Measurements from ENCODE around the gene NENF.

Gene NENF

DNA sequence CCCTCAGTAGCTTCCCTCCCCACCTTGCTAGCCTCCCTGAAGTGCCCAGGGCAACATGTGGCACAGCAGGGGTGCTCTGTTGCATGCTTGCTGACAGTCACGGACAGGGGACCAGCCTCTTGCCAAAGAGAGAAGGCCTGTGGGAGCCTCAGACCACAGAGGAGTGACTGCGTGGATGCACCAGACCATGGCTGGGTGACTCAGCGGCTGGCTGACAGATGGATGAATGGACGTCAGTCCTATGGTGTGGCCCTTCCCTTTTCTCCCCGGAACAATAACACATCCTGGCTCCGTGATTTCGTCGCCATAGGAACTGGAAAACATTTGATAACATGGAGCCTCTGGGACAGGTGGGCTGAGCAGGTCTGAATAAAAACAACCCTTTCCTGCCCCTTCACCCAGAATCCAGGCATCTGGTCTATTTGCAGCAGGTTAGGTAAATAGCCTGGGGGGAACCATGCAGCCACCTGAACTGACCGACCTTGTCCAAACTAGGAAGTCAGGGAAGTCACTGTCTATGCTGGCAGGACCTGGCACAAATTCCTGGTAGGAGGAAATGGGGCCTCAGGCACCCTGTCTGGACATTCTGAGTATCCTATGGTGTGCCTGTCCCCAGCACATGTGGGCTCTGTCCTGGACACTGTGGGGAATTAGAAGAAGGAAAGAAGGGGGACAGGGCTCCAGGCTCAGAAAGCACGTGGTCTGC, 53.3 kb downstream of the NENF start:
- H3K79me1 ChIP-seq (replicated peaks; ENCODE audit: low read length, poor library complexity, severe bottlenecking) = no peaks in the 10 kb centered on the region
- H4K91ac ChIP-seq (ENCODE audit: low read length) = no peak overlapping the region
- no peak overlapping the region for H2BK120ac ChIP-seq (ENCODE audit: low read depth, low read length)
- H3K4me1 ChIP-seq (ENCODE audit: control insufficient read depth, insufficient read depth, low read depth, low read length) = peaks cover 36% of the 10 kb centered on the region
- H2BK15ac ChIP-seq (ENCODE audit: low read depth, poor library complexity, severe bottlenecking) = no peak overlapping the region
- peak overlapping the region; percentile 56 for H3K9ac ChIP-seq (ENCODE audit: low read length)
- H3K9me3 ChIP-seq (ENCODE audit: control insufficient read depth, low read length) = no peaks in the 10 kb centered on the region
- no peak overlapping the region for H2AFZ ChIP-seq (ENCODE audit: low read depth, low read length)
- H3K14ac ChIP-seq (ENCODE audit: low read length in 2 of 2) = no peak overlapping the region
- peak overlapping the region; percentile 9 for H3K27ac ChIP-seq (ENCODE audit: low read length, poor library complexity, severe bottlenecking)
- 31% methylated on average over 9 of the region's 10 CpGs for WGBS
- no peak overlapping the region for H2BK5ac ChIP-seq (ENCODE audit: low read depth, low read length, poor library complexity, severe bottlenecking)
- H3K23ac ChIP-seq (ENCODE audit: low read length in 2 of 2) = no peak overlapping the region
- DNase-seq = peak; percentile 98
- no peak overlapping the region for H3K4ac ChIP-seq (ENCODE audit: low read depth in 1 of 2, low read length in 2 of 2)
- H2BK12ac ChIP-seq (ENCODE audit: low read length in 2 of 2) = no peak overlapping the region
- H4K8ac ChIP-seq (ENCODE audit: low read length) = no peak overlapping the region
- no peaks in the 10 kb centered on the region for H3K36me3 ChIP-seq (ENCODE audit: control insufficient read depth in 1 of 2, insufficient read depth in 2 of 2, low read depth in 1 of 2, low read length in 2 of 2)
- H3K4me3 ChIP-seq (ENCODE audit: insufficient read depth in 1 of 2, low read depth in 1 of 2, low read length in 2 of 2) = no peak overlapping the region
- no peak overlapping the region for H3K4me2 ChIP-seq (ENCODE audit: low read length, poor library complexity, severe bottlenecking)
- peak overlapping the region in 1 of 2 experiments; percentile 1 for H3K18ac ChIP-seq (ENCODE audit: low read depth in 1 of 2, low read length in 2 of 2)
- H2AK5ac ChIP-seq (ENCODE audit: low read length, severe bottlenecking) = peak overlapping the region; percentile 36
- no peaks in the 10 kb centered on the region for H3K27me3 ChIP-seq (ENCODE audit: control insufficient read depth in 1 of 2, insufficient read depth in 1 of 2, low read length in 2 of 2)

DNA sequence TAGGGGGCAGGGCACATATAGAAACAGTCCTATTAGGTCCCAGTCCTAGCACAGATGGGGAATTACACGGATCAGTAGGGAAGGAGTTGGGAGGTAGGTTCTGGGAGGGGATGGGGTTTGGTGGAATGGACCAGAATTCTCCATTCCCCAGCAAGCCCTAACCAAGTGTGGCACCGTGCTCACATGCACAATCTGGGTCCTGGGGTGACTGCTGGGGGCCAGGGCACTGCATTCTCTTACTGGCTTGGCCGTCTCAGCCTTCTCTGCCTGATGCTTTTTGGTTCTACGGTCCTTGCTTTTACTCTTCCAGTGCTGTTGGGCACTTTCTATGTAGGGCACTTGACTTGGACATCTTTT, 53.9 kb downstream of the NENF start:
- Histone ChIP-seq H2AFZ (ENCODE audit: low read depth, low read length) (no peak overlapping the region), H2BK12ac (ENCODE audit: low read length in 2 of 2) (no peak overlapping the region), H2BK120ac (ENCODE audit: low read depth, low read length) (no peak overlapping the region), H4K8ac (ENCODE audit: low read length) (no peak overlapping the region), H3K36me3 (ENCODE audit: control insufficient read depth in 1 of 2, insufficient read depth in 2 of 2, low read depth in 1 of 2, low read length in 2 of 2) (no peaks in the 10 kb centered on the region), H3K18ac (ENCODE audit: low read depth in 1 of 2, low read length in 2 of 2) (no peak overlapping the region), H3K4me2 (ENCODE audit: low read length, poor library complexity, severe bottlenecking) (no peak overlapping the region), H3K9me3 (ENCODE audit: control insufficient read depth, low read length) (no peaks in the 10 kb centered on the region), H3K14ac (ENCODE audit: low read length in 2 of 2) (no peak overlapping the region), H3K9ac (ENCODE audit: low read length) (peak overlapping the region; percentile 53), H3K23ac (ENCODE audit: low read length in 2 of 2) (no peak overlapping the region), H3K4ac (ENCODE audit: low read depth in 1 of 2, low read length in 2 of 2) (no peak overlapping the region), H2AK5ac (ENCODE audit: low read length, severe bottlenecking) (peak overlapping the region; percentile 36), H2BK15ac (ENCODE audit: low read depth, poor library complexity, severe bottlenecking) (no peak overlapping the region), H3K79me1 (replicated peaks; ENCODE audit: low read length, poor library complexity, severe bottlenecking) (no peaks in the 10 kb centered on the region), H4K91ac (ENCODE audit: low read length) (no peak overlapping the region), H3K4me1 (ENCODE audit: control insufficient read depth, insufficient read depth, low read depth, low read length) (peaks cover 36% of the 10 kb centered on the region), H3K27me3 (ENCODE audit: control insufficient read depth in 1 of 2, insufficient read depth in 1 of 2, low read length in 2 of 2) (no peaks in the 10 kb centered on the region), H2BK5ac (ENCODE audit: low read depth, low read length, poor library complexity, severe bottlenecking) (no peak overlapping the region), H3K27ac (ENCODE audit: low read length, poor library complexity, severe bottlenecking) (no peak overlapping the region), H3K4me3 (ENCODE audit: insufficient read depth in 1 of 2, low read depth in 1 of 2, low read length in 2 of 2) (no peak overlapping the region)
- no peak for DNase-seq
- 96% methylated on average over 3 of the region's 4 CpGs for WGBS

GRCh38 chr1:212487286-212487685, 54.6 kb downstream of the NENF start:
- H3K9ac ChIP-seq (ENCODE audit: low read length) = no peak overlapping the region
- peaks cover 31% of the 10 kb centered on the region for H3K4me1 ChIP-seq (ENCODE audit: control insufficient read depth, insufficient read depth, low read depth, low read length)
- H3K36me3 ChIP-seq (ENCODE audit: control insufficient read depth in 1 of 2, insufficient read depth in 2 of 2, low read depth in 1 of 2, low read length in 2 of 2) = no peaks in the 10 kb centered on the region
- DNase-seq = peak; percentile 35
- no peak overlapping the region for H4K8ac ChIP-seq (ENCODE audit: low read length)
- H3K4me3 ChIP-seq (ENCODE audit: insufficient read depth in 1 of 2, low read depth in 1 of 2, low read length in 2 of 2) = no peak overlapping the region
- H3K14ac ChIP-seq (ENCODE audit: low read length in 2 of 2) = no peak overlapping the region
- no peak overlapping the region for H3K18ac ChIP-seq (ENCODE audit: low read depth in 1 of 2, low read length in 2 of 2)
- no peak overlapping the region for H3K27ac ChIP-seq (ENCODE audit: low read length, poor library complexity, severe bottlenecking)
- H2BK5ac ChIP-seq (ENCODE audit: low read depth, low read length, poor library complexity, severe bottlenecking) = no peak overlapping the region
- no peak overlapping the region for H2AK5ac ChIP-seq (ENCODE audit: low read length, severe bottlenecking)
- H3K9me3 ChIP-seq (ENCODE audit: control insufficient read depth, low read length) = no peaks in the 10 kb centered on the region
- no peak overlapping the region for H2AFZ ChIP-seq (ENCODE audit: low read depth, low read length)
- H3K23ac ChIP-seq (ENCODE audit: low read length in 2 of 2) = no peak overlapping the region
- peak overlapping the region; percentile 1 for H2BK15ac ChIP-seq (ENCODE audit: low read depth, poor library complexity, severe bottlenecking)
- WGBS = 83% methylated on average over 2 of the region's 2 CpGs
- H3K4me2 ChIP-seq (ENCODE audit: low read length, poor library complexity, severe bottlenecking) = no peak overlapping the region
- no peak overlapping the region for H2BK12ac ChIP-seq (ENCODE audit: low read length in 2 of 2)
- H3K4ac ChIP-seq (ENCODE audit: low read depth in 1 of 2, low read length in 2 of 2) = no peak overlapping the region
- H3K79me1 ChIP-seq (replicated peaks; ENCODE audit: low read length, poor library complexity, severe bottlenecking) = no peaks in the 10 kb centered on the region
- H3K27me3 ChIP-seq (ENCODE audit: control insufficient read depth in 1 of 2, insufficient read depth in 1 of 2, low read length in 2 of 2) = no peaks in the 10 kb centered on the region
- no peak overlapping the region for H4K91ac ChIP-seq (ENCODE audit: low read length)
- no peak overlapping the region for H2BK120ac ChIP-seq (ENCODE audit: low read depth, low read length)

- peak overlapping the region; percentile 47 for H3K9ac ChIP-seq (ENCODE audit: low read length)
- H3K23ac ChIP-seq (ENCODE audit: low read length in 2 of 2) = no peak overlapping the region
- H3K9me3 ChIP-seq (ENCODE audit: control insufficient read depth, low read length) = no peaks in the 10 kb centered on the region
- H2BK5ac ChIP-seq (ENCODE audit: low read depth, low read length, poor library complexity, severe bottlenecking) = no peak overlapping the region
- no peaks in the 10 kb centered on the region for H3K79me1 ChIP-seq (replicated peaks; ENCODE audit: low read length, poor library complexity, severe bottlenecking)
- no peak overlapping the region for H3K18ac ChIP-seq (ENCODE audit: low read depth in 1 of 2, low read length in 2 of 2)
- no peak overlapping the region for H4K8ac ChIP-seq (ENCODE audit: low read length)
- H2BK120ac ChIP-seq (ENCODE audit: low read depth, low read length) = no peak overlapping the region
- DNase-seq = no peak
- no peak overlapping the region for H3K4me2 ChIP-seq (ENCODE audit: low read length, poor library complexity, severe bottlenecking)
- no peaks in the 10 kb centered on the region for H3K27me3 ChIP-seq (ENCODE audit: control insufficient read depth in 1 of 2, insufficient read depth in 1 of 2, low read length in 2 of 2)
- no peak overlapping the region for H2AFZ ChIP-seq (ENCODE audit: low read depth, low read length)
- no peak overlapping the region for H2BK15ac ChIP-seq (ENCODE audit: low read depth, poor library complexity, severe bottlenecking)
- H4K91ac ChIP-seq (ENCODE audit: low read length) = no peak overlapping the region
- H3K14ac ChIP-seq (ENCODE audit: low read length in 2 of 2) = no peak overlapping the region
- no peaks in the 10 kb centered on the region for H3K36me3 ChIP-seq (ENCODE audit: control insufficient read depth in 1 of 2, insufficient read depth in 2 of 2, low read depth in 1 of 2, low read length in 2 of 2)
- peak overlapping the region; percentile 14 for H2AK5ac ChIP-seq (ENCODE audit: low read length, severe bottlenecking)
- H3K27ac ChIP-seq (ENCODE audit: low read length, poor library complexity, severe bottlenecking) = no peak overlapping the region
- no peak overlapping the region for H3K4ac ChIP-seq (ENCODE audit: low read depth in 1 of 2, low read length in 2 of 2)
- peaks cover 27% of the 10 kb centered on the region for H3K4me1 ChIP-seq (ENCODE audit: control insufficient read depth, insufficient read depth, low read depth, low read length)
- H2BK12ac ChIP-seq (ENCODE audit: low read length in 2 of 2) = no peak overlapping the region
- 92% methylated on average over 6 of the region's 7 CpGs for WGBS
- H3K4me3 ChIP-seq (ENCODE audit: insufficient read depth in 1 of 2, low read depth in 1 of 2, low read length in 2 of 2) = no peak overlapping the region
These were observed 55.2 kb downstream of the NENF start for GRCh38 chr1:212487774-212488435.

Measured in mesenchymal stem cell (in vitro differentiated cells and primary cell).